ENCODE results near the gene LEAP2.
"Not testable (repeated sequence)": the region's sequence is repeated elsewhere in the genome, so short reads cannot be mapped to it uniquely, and the experiment has no call there.

The LEAP2 gene

DNA sequence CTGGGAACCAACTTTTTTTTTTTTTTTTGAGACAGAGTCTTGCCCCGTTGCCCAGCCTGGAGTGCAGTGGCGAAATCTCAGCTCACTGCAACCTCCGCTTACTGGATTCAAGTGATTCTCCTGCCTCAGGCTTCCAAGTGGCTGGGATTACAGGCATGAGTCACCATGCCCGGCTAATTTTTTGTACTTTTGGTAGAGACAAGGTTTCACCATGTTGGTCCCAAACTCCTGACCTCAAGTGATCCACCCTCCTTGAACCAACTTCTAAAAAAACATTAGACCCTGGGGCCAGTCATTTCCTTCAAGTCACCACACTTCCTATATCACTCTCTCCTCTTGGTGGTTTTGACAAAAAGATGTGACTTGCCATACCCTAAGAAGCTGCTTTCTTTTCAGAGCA is 32.2 kb upstream of the LEAP2 start:
- FAIRE-seq = no peak

DNA sequence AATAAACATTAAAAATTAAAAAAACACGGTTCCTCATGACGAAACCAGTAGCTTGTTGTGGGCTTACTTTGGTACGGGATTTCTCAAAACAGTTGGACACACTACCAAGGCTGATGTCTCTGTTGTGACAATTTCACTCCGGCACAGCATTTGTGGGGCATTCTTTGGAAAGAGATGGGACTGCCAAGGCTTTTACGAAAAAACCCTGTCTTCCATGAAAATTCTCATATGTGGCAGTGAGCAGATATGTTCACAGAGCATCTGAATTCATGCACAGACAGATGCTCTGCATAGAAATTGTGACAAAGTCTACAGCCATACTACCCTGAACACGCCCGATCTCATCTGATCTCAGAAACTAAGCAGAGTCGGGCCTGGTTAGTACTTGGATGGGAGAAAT is 25.2 kb upstream of the LEAP2 start:
- FAIRE-seq = no peak

DNA sequence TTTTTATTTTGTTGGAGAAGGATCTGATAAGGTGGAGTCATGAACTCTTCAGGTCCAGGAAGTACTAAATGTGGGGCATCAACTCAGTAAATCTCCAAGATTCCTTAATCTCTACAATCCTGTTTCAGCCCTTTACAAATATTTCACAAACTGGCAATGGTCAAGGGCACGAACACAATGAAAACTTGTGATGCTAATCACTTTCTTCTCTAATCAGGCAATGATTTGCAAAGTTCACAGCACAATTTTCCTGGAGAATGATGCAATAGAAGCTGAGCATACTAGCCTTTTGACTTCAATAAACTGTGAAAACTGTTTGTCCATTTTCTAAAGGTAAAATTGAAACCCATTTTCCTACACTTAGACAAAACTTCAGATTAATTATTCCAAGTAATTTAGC is 24.1 kb upstream of the LEAP2 start:
- FAIRE-seq = no peak

GRCh38 chr5:132850066-132850465 is 23.4 kb upstream of the LEAP2 start:
- FAIRE-seq = no peak

DNA sequence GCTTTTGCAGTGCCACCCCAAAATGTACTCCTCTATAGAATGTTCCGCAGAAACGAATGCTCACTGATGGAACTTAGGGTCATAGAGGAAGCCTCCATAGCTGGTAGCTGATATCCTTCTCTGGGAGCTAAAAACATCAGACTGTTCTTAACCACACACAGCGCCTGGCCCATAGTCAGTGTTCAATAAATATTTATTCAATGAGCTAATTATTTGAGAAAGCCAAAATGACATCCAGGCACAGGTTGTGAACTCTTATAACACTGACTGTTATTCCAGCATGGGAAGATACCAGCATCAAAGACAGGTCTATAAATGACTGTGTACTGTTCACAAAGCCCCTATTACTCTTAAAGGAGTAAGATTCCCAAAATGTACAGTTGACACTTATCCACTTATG is 20.1 kb upstream of the LEAP2 start:
- FAIRE-seq = no peak

- no peak for FAIRE-seq
Observed at GRCh38 chr5:132853790-132854189, 19.7 kb upstream of the LEAP2 start.

DNA sequence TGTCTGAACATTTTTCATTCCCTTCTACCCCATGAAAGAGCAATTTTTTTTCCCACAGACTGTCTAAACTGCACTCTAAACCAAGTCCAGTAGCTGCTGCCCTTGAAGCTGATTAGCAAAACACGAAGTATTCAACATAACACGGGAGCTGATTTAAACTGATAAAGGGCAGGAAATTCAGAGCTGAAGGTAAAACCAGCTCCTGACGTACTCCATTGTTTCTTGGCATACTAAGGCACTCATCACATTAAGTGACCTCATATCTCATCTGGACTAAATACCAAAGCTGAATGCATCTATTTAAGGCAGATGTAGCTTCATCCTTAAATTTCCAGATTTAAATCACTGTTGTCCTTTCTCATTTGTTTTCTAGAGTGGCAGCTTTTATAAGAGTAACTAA is 19.2 kb upstream of the LEAP2 start:
- no peak for FAIRE-seq

GRCh38 chr5:132854992-132855391 is 18.5 kb upstream of the LEAP2 start:
- FAIRE-seq = not testable (repeated sequence)

GRCh38 chr5:132856011-132856410 is 17.5 kb upstream of the LEAP2 start:
- FAIRE-seq = no peak

DNA sequence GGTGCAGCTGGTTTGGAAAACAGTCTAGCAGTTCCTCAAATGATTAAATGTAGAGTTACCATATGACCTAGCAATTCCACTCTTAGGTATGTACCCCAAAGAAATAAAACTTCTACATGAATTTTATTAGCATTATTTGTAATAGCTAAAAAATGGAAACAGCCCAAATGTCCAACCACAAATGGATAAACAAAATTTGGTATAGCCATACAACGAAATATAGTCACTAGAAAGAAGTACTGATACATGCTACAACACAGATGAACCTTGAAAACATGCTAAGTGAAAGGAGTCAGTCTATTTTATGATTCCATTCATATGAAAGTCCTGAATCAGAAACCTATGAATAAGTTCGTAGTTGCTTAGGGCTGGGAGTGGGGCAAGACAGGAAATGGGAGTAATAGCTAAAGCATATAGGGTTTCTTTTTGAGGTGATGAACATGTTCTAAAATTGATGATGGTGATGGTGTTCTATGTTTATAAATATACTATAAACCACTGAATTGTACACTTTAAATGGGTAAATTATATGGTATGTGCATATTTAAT is 13.5 kb upstream of the LEAP2 start:
- no peak for FAIRE-seq

- no peak for FAIRE-seq
Observed at GRCh38 chr5:132860742-132861141, 12.7 kb upstream of the LEAP2 start.

GRCh38 chr5:132865668-132866341 is 7.7 kb upstream of the LEAP2 start:
- FAIRE-seq = no peak

GRCh38 chr5:132866342-132867045 is 7.0 kb upstream of the LEAP2 start, which contains the start of the genes GDF9 and UQCRQ:
Gene GDF9, minus strand, starts transcription at chr5:132866469. Its CDS starts 1,936 bp downstream, at chr5:132864533.
Gene UQCRQ, plus strand, starts transcription at chr5:132866642. Its CDS starts 240 bp downstream, at chr5:132866882.
- FAIRE-seq = peak; percentile 24

GRCh38 chr5:132867046-132867451 is 6.4 kb upstream of the LEAP2 start:
- no peak for FAIRE-seq

DNA sequence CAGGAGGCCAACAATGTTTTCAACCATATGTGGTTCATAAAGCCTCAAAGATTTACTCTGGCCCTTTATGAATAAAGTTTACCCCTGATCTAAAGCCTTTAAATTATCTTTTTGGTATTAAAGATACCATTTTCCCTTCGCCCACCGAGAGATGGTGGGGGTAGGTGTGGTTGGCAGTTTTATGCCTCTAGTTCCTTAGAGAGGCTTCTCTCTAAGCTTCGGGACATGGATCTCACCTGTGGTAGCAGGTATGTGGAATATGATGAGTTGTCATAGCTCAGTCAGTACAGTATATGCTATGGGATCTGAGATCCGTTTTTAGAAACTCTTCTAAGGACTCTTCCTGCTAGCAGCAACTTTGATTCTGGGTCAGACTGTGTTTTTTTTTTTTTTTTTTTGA is 4.7 kb upstream of the LEAP2 start:
- no peak for FAIRE-seq

DNA sequence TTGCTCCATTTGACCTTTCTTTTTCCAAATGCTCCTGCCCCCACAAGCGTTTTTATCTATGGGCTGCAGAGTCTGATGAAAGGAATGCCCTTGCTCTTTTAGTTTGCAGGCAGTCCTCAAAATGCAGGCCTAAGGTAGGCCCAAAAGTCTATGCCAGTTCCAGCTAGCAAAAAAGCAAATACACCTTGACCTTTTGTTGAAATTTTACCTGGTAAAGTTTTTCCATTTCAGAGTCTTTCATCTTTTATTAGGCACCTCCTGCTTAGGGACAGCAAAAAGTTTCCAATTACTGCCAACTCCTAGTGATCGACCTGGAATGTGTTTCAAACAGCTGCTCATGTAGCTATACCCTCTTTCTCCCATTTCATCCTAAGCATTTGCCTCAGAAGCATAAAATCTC is 2.7 kb upstream of the LEAP2 start:
- no peak for FAIRE-seq

- FAIRE-seq = no peak
Observed at GRCh38 chr5:132871459-132872284, 1.8 kb upstream of the LEAP2 start.

DNA sequence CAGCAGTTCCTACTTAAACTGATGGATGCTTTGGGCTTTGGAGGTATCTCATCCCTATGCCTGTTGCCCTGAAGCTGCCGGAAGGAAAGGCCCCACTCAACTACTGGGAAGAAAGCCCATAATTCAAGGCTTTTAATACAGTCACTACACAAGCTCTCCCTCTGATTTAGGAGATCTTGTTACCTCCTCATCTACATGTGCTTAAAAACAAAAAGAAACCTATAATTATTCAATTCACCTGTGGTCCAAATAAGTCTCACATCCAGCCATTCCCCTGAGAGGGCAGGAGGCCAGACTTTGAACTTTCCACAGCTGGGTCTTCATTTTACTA is 715 bp upstream of the LEAP2 start:
- no peak for FAIRE-seq

DNA sequence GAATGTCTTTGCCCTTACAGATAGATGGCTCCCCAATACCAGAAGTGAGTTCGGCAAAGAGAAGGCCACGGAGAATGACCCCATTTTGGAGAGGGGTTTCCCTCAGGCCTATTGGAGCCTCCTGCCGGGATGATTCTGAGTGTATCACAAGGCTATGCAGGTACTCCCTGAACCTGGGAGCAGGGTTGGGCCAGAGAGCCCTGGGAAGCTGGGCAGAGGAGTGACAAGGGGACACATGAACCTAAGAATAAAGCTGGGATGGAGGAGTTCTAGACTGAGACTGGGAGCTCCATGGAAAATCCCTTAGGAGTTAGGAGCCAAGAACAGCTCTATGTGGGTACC is 433 bp downstream of the LEAP2 start:
- FAIRE-seq = no peak

GRCh38 chr5:132876020-132876759 is 2.7 kb downstream of the LEAP2 start:
- no peak for FAIRE-seq

- no peak for FAIRE-seq
Observed at GRCh38 chr5:132877466-132877865, 4.0 kb downstream of the LEAP2 start.

DNA sequence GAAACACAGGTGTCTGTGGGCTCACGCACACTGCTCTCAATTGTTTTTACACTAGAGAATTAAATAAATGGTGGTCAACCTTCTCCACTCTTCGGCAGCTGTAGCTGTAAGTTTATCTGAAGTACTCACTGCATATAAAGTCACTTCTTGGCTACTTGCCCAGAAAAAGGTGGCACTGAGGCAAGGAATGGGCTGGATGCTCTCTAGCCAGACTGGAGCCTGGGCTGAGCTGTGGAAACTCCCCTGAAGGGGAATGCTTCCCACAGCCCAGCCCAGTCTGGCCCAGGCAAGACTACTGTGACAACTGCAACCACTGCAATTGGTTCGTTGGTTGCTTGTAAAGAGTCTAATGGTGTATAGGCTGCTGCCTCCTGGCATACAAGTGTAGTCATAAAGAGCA is 4.5 kb downstream of the LEAP2 start:
- FAIRE-seq = no peak

All from colon (tissue), 2 donors.